Endothelial cell of umbilical vein (primary cell): Measurements from ENCODE around the gene KCNJ16. TPM values are rescaled to one million over a fixed set of nuclear protein-coding genes. Genes with fewer than 3 reads are reported as not detected.

Experiments used
- BruUV-seq: library from RNA; stranded (reverse); fragments of 400-500 nt; replicated peaks from 2 replicates; lab custom pipeline; 2021; lab: Mats Ljungman, UMichigan
- CTCF ChIA-PET: fragments of 300-600, 350-600 bp; sonication (Branson Sonifier 250); formaldehyde crosslinking; loops from one replicate; lab custom pipeline; 2021; ENCODE audit warnings: antibody characterized with exemption, inconsistent platforms; lab: Charles Lee
- POLR2A ChIA-PET: fragments of 300-600, 350-600 bp; sonication (Branson Sonifier 250); formaldehyde crosslinking; loops from one replicate; lab custom pipeline; 2021; ENCODE audit warnings: antibody characterized with exemption, inconsistent platforms; lab: Charles Lee
- DNase-seq: peaks from one replicate; pipeline ENCODE4 v3.0.0-alpha.2; 2011; ENCODE audit warnings: low read depth, low spot score
- FAIRE-seq: peaks from 2 replicates; lab custom pipeline; 2011; peaks lifted over from hg19 to GRCh38; lab: Jason Lieb, UNC
- H2AFZ ChIP-seq: 2 replicates; pipeline ENCODE4 v1.6.0; 2012; ENCODE audit warnings: low read depth, low read length, control low read depth, inconsistent platforms
- H3K27ac ChIP-seq: 2 replicates; pipeline ENCODE4 v1.5.1; 2011; ENCODE audit warnings: low read depth, mild to moderate bottlenecking, control low read depth, low read length, moderate library complexity; ENCODE audit not compliant: insufficient read depth
- H3K27me3 ChIP-seq, 2 experiments: 2 replicates each; pipeline versions ENCODE4 v1.6.0 to v1.6.1; 2011; ENCODE audit warnings: low read length in 2 of 2, mixed read lengths in 1 of 2; ENCODE audit not compliant: control insufficient read depth in 2 of 2, insufficient read depth in 2 of 2
- H3K36me3 ChIP-seq, 2 experiments: 2 replicates in 1 of 2; 3 replicates in 1 of 2; pipeline ENCODE4 v1.5.1; 2011; ENCODE audit warnings: low read length in 2 of 2, mild to moderate bottlenecking in 1 of 2, moderate library complexity in 1 of 2; ENCODE audit not compliant: control insufficient read depth in 2 of 2, insufficient read depth in 2 of 2; ENCODE audit errors: extremely low read depth in 1 of 2
- H3K4me1 ChIP-seq: 3 replicates; pipeline ENCODE4 v1.5.1; 2011; ENCODE audit warnings: mild to moderate bottlenecking, low read length; ENCODE audit not compliant: control insufficient read depth, insufficient read depth; ENCODE audit errors: extremely low read depth
- H3K4me2 ChIP-seq: 2 replicates; pipeline ENCODE4 v1.6.1; 2011; ENCODE audit warnings: low read length, control low read depth, mixed read lengths; ENCODE audit not compliant: insufficient read depth
- H3K4me3 ChIP-seq, 3 experiments: fragments of 200-600 bp in 1 of 3; sonication (generic), shearing (Covaris generic) in 1 of 3; replicated peaks in 1 of 3; 2 replicates each; pipeline ENCODE4 v1.5.1; 2011 to 2016; ENCODE audit warnings: control low read depth in 3 of 3, low read length in 3 of 3, mild to moderate bottlenecking in 2 of 3, inconsistent platforms in 1 of 3, low read depth in 1 of 3, moderate library complexity in 1 of 3; ENCODE audit not compliant: insufficient read depth in 1 of 3
- H3K79me2 ChIP-seq: 2 replicates; pipeline ENCODE4 v1.6.0; 2012; ENCODE audit warnings: low read length, inconsistent platforms; ENCODE audit not compliant: control insufficient read depth, insufficient read depth
- H3K9ac ChIP-seq: replicated peaks from 2 replicates; pipeline ENCODE3; 2011; ENCODE audit warnings: low read length, control low read depth; ENCODE audit not compliant: insufficient read depth; ENCODE audit errors: extremely low read depth
- H3K9me1 ChIP-seq: replicated peaks from 3 replicates; pipeline ENCODE4 v1.6.0; 2011; ENCODE audit warnings: mild to moderate bottlenecking, low read length; ENCODE audit not compliant: control insufficient read depth, insufficient read depth; ENCODE audit errors: extremely low read depth
- H3K9me3 ChIP-seq: replicated peaks from 2 replicates; pipeline ENCODE4 v1.5.1; 2012; ENCODE audit warnings: low read length, inconsistent platforms; ENCODE audit not compliant: control insufficient read depth, insufficient read depth
- H4K20me1 ChIP-seq: replicated peaks from 2 replicates; pipeline ENCODE3; 2011; ENCODE audit warnings: mild to moderate bottlenecking, low read length; ENCODE audit not compliant: control insufficient read depth, insufficient read depth; ENCODE audit errors: extremely low read depth
- EZH2 ChIP-seq: IDR thresholded peaks from 2 replicates; pipeline ENCODE4 v1.6.1; 2012; ENCODE audit warnings: borderline replicate concordance, low read depth, mild to moderate bottlenecking, moderate library complexity, low read length, inconsistent platforms; ENCODE audit not compliant: severe bottlenecking
- FOS ChIP-seq: IDR thresholded peaks from 2 replicates; pipeline ENCODE4 v1.6.1; 2011; ENCODE audit warnings: mild to moderate bottlenecking, low read length, moderate library complexity, borderline replicate concordance; ENCODE audit not compliant: insufficient read depth
- GATA2 ChIP-seq: IDR thresholded peaks from 2 replicates; pipeline ENCODE4 v1.7.0; 2011; ENCODE audit warnings: low read depth, mild to moderate bottlenecking, moderate library complexity, mixed read lengths, low read length; ENCODE audit not compliant: insufficient read length, insufficient read depth
- JUN ChIP-seq: IDR thresholded peaks from 2 replicates; pipeline ENCODE4 v1.6.1; 2011; ENCODE audit warnings: borderline replicate concordance, low read depth; ENCODE audit not compliant: insufficient read length, insufficient read depth
- MYC ChIP-seq: IDR thresholded peaks from one replicate; pipeline ENCODE4 v1.6.1; 2011; ENCODE audit warnings: mild to moderate bottlenecking, low read depth, low read length
- POLR2A ChIP-seq: IDR thresholded peaks from 2 replicates; pipeline ENCODE4 v1.6.1; 2012; ENCODE audit warnings: low read depth, mild to moderate bottlenecking, control low read depth, low read length
- POLR2AphosphoS5 ChIP-seq: IDR thresholded peaks from 2 replicates; pipeline ENCODE4 v1.6.1; 2012; ENCODE audit warnings: low read depth, mild to moderate bottlenecking, control low read depth, low read length, moderate library complexity; ENCODE audit not compliant: insufficient read depth
- dilution Hi-C: fragments of 300-500 bp; cut with MboI; formaldehyde crosslinking; loops from one replicate; pipeline ENCODE4 v1.15.0; 2019; ENCODE audit warnings: low sequenced_read_pairs; ENCODE audit not compliant: extremely low pct_ligation_motif_present
- intact Hi-C: fragments of 100-400 bp; cut with micrococcal nuclease; formaldehyde crosslinking; loops from one replicate; pipeline ENCODE4 v1.10.0; 2022
- polyA plus RNA-seq, 4 experiments: library from polyadenylated mRNA; depleted of rRNA in 3 of 4; stranded (reverse) in 3 of 4; unstranded in 1 of 4; fragments of >200 nt; gene quantifications; 2 replicates each; pipeline versions ENCODE4 v1.2.1 to v1.2.3, GENCODE V29; 2011 to 2012; ENCODE audit warnings: missing spikeins in 1 of 4
- total RNA-seq: library from RNA; stranded (reverse); gene quantifications from 2 replicates; pipeline ENCODE4 v1.2.3, GENCODE V29; 2021
- TF ChIP-seq, protein P1 (sequence below): IDR thresholded peaks from 2 replicates; pipeline ENCODE4 v1.6.1; 2011; ENCODE audit not compliant: insufficient read depth, insufficient read length
- TF ChIP-seq, protein P2 (sequence below), 2 donors: IDR thresholded peaks; 1 replicate in 1 of 2; 2 replicates in 1 of 2; pipeline ENCODE4 v1.5.1; 2011; ENCODE audit warnings: low read length in 2 of 2, mild to moderate bottlenecking in 2 of 2, moderate library complexity in 2 of 2, control low read depth in 1 of 2, inconsistent platforms in 1 of 2, low read depth in 1 of 2; ENCODE audit not compliant: insufficient read depth in 1 of 2; ENCODE audit errors: extremely low read depth in 1 of 2

Gene KCNJ16
- total and polyA plus RNA-seq, 2 donors (not counting 3 experiments of a cell fraction or from before 2014, with no cell fraction given): 0.07 TPM; not detected in 1

DNA sequence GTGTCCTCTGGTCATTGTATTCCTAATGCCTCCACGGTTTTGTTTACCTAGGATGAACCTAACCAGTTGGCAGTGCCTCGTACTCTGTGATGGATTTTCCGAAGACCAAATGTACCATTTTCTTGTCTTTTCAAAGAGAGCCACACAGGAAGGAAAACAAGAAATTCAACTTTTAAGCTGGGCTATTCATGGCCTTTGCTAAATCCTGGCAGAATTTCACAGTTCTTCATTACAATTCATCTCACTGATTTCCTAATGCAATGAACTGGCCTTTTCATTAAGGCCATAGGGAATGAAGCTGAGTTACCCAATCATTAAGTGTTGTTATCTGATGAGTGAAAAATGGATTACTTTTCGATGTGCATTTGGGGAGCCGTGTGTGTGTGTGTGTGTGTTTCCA, 7.9 kb upstream of the KCNJ16 start:
- H3K4me2 ChIP-seq: no peak overlapping the region
- no peaks in the 10 kb centered on the region for H3K36me3 ChIP-seq
- BruUV-seq: no TSS peak
- H3K9me1 ChIP-seq: no peaks in the 10 kb centered on the region
- no peak overlapping the region for H2AFZ ChIP-seq
- no peak for DNase-seq
- CTCF ChIA-PET: no interaction called here
- FAIRE-seq: no peak
- H3K79me2 ChIP-seq: no peaks in the 10 kb centered on the region
- no peaks in the 10 kb centered on the region for H3K9me3 ChIP-seq
- no peak overlapping the region for H3K4me3 ChIP-seq
- dilution Hi-C loops: no loop called here
- intact Hi-C loops: no loop called here
- no peaks in the 10 kb centered on the region for H3K27me3 ChIP-seq
- H4K20me1 ChIP-seq: no peaks in the 10 kb centered on the region
- no peaks in the 10 kb centered on the region for H3K4me1 ChIP-seq
- TF ChIP-seq, protein P1, sequence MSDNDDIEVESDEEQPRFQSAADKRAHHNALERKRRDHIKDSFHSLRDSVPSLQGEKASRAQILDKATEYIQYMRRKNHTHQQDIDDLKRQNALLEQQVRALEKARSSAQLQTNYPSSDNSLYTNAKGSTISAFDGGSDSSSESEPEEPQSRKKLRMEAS: no peak
- TF ChIP-seq JUN (no peak), POLR2A (no peak)
- H3K9ac ChIP-seq: no peak overlapping the region
- no peak overlapping the region for H3K27ac ChIP-seq
- POLR2A ChIA-PET: no interaction called here

DNA sequence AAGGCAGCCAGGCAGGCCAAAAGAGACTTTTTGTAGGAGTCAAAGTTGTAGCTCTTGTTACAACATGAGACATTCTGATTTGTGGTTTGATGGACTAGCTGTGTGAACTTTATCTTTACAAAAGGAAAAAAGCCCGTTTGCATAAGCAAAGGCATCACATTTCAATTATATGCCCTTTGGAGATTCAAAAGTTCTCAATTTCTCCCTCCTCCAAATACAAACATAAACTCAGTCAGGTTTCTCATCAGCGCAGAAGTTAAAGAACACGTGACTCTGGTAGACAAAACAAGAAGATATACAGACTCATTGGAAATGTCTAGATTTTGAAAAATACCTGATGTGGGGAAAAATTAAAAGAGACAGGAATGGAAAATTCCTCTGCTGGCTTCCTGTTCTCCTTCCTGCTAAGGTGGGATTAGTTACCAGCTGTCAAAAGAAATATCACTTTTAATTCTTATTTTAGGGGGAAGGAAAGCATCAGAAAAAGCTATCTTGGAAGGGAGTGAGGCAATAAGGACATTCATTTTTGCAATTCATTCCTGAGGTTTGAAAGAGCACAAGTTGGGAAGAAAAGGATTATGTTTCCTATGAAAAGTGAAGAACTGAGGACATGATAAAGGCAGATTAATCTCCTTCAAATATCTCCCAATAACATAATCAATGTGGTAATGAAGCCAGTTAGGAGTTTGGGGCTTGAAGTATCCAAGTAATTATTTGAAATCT, 4.6 kb upstream of the KCNJ16 start:
- ChIA-PET POLR2A (no interaction called here), CTCF (interaction anchor here (1.0 to 1.6 kb wide), 2 partner anchors 11 to 16 kb away, joined by 3 read pairs; no protein-coding TSS in a partner anchor)
- Histone ChIP-seq H3K9me3 (no peaks in the 10 kb centered on the region), H3K4me1 (no peaks in the 10 kb centered on the region), H3K9ac (no peak overlapping the region), H3K27me3 (no peaks in the 10 kb centered on the region), H2AFZ (no peak overlapping the region), H3K79me2 (no peaks in the 10 kb centered on the region), H3K4me3 (no peak overlapping the region), H3K4me2 (no peak overlapping the region), H4K20me1 (no peaks in the 10 kb centered on the region), H3K27ac (no peak overlapping the region), H3K9me1 (no peaks in the 10 kb centered on the region), H3K36me3 (no peaks in the 10 kb centered on the region)
- no TSS peak for BruUV-seq
- FAIRE-seq (no peak), DNase-seq (no peak)
- intact Hi-C loops (no loop called here), dilution Hi-C loops (no loop called here)
- TF ChIP-seq MYC (no peak), FOS (no peak), JUN (no peak), POLR2A (no peak), POLR2AphosphoS5 (no peak), EZH2 (no peak), GATA2 (no peak)
- TF ChIP-seq, protein P1: no peak
- TF ChIP-seq, protein P2, sequence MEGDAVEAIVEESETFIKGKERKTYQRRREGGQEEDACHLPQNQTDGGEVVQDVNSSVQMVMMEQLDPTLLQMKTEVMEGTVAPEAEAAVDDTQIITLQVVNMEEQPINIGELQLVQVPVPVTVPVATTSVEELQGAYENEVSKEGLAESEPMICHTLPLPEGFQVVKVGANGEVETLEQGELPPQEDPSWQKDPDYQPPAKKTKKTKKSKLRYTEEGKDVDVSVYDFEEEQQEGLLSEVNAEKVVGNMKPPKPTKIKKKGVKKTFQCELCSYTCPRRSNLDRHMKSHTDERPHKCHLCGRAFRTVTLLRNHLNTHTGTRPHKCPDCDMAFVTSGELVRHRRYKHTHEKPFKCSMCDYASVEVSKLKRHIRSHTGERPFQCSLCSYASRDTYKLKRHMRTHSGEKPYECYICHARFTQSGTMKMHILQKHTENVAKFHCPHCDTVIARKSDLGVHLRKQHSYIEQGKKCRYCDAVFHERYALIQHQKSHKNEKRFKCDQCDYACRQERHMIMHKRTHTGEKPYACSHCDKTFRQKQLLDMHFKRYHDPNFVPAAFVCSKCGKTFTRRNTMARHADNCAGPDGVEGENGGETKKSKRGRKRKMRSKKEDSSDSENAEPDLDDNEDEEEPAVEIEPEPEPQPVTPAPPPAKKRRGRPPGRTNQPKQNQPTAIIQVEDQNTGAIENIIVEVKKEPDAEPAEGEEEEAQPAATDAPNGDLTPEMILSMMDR (IDR thresholded peaks at IDR 0.05; ENCODE audit: extremely low read depth in 1 of 2, insufficient read depth in 1 of 2, low read depth in 1 of 2, low read length in 2 of 2): no peak
